ENCODE results near the gene KIF20A.

- TF ChIP-seq CTCF (IDR thresholded peaks at IDR 0.05), result no peak
- no peak for TF ChIP-seq POLR2A (IDR thresholded peaks at IDR 0.05)
These were observed 38.6 kb upstream of the KIF20A start for GRCh38 chr5:138140268-138140667.

Data from body of pancreas (tissue), 4 donors.